Activated CD4-positive, CD25-positive, alpha-beta regulatory T cell treated with anti-CD3 and anti-CD28 coated beads, Interleukin-2, amount 50 U/mL, for 24 hours (primary cell): Measurements from ENCODE around the gene HAPSTR1.

Experiments used
- ATAC-seq, 2 donors: fragments of 150-1000 bp; cut with Tn5 transposase; one replicate each; pipeline ENCODE4 v1.10.0; 2021; ENCODE audit warnings: mild to moderate bottlenecking in 1 of 2, moderate library complexity in 1 of 2

HAPSTR1 gene

DNA sequence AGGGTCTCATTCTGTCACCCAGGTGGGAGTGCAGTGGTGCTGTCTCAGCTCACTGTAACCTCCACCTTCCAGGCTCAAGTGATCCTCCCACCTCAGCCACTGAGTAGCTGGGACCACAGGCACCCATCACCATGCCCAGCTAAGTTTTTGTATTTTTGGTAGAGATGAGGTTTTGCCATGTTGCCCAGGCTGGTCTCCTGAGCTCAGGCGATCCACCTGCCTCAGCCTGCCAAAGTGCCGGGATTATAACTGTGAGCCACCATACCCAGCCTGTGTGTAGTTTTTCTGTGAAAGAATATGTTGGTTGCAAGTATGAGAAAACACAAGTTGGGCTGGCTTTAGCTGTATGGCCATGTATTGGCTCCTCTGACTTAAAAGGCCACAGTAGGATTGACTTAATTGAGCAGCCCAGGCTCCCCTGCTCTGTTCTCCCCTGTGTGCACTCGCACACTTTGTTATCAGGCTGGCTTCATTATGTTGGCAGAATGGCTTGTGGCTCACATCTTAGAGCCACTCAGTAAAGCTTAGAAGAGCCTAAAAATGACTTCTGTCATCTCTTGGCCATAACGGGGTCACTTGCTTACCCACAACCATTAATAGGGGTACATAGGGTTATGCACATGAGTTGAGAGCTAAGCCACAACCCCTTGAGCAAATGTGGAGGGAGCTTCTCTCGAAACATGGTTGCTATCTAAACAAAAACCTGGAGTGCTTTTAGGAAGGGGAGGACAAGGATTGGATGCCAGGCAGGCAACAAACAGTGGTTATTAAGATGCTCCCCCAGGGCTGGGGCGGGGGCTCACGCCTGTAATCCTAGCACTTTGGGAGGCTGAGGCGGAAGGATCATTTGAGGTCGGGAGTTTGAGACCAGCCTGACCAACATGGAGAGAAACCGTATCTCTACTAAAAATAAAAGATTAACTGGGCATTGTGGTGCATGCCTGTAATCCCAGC, 6.1 kb downstream of the HAPSTR1 start:
- ATAC-seq = no peak

DNA sequence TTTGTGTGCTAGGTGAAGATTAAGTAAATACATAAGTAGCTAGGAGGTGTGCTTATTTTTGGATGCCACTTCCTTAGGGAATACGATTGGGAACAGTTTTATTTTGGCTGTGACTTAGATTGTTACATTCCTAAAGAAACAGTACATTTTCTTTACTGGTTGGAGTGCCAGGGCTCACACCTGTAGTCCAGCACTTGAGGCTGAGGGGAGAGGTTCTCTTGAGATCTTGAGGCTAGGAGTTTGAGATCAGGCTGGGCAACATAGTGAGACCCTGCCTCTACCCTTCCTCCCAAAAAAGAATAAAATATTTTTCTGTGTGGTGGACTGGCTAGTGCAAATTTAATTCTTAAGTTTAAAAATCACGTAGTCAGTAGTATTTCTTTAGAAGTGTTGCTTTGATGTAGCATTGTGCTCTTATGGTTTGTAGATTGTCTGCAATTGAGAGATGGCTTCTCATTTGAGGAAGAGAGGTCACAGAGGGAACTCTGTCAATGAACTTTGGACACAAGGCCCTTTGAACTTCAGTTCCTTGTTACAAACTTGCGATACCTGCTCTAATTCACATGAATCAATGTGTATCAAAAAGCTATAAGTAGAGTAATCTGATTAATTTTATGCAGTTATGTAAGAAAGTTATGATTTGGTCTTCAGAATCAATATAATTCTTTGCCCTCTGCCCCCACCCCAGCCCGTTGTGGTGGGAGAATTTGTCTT, 7.1 kb downstream of the HAPSTR1 start:
- ATAC-seq = no peak

DNA sequence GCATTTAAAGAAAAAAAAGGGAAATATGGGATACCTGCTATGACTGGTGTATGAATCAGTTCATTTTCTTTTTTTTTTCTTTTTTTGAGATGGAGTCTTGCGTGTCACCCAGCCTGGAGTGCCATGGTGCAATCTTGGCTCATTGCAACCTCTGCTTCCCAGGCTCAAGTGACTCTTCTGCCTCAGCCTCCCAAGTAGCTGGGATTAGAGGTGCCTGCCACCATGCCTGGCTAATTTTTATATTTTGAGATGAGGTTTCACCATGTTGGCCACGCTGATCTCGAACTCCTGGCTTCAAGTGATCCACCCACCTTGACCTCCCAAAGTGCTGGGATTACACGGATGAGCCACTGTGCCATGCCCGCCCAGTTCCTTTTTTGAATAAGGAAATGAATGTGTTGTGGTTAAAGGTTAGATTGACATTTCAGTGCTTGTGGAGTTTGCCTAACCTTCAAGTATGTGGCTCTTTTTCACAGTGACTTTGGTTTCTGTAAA, 7.7 kb downstream of the HAPSTR1 start:
- ATAC-seq = peak; percentile 45 to 48

DNA sequence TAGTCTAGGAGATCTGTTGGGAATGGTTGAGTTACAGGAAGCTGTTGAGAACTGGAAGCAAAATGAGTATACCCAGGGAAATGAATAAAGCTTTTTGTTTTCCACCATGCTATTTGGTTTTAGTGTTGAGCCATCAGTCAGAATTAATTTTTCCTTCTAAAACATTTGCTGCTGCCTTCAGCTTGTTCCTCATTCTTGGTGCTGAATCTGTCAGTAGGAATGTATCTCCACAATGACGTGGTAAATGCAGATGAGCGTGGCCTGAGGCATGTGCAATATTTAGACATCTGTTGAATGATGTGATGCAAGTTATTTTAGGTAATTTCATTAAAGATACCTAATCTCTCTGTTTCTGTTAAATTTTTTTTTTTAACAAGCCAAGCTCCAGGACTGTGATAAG, 10.9 kb downstream of the HAPSTR1 start:
- no peak for ATAC-seq

DNA sequence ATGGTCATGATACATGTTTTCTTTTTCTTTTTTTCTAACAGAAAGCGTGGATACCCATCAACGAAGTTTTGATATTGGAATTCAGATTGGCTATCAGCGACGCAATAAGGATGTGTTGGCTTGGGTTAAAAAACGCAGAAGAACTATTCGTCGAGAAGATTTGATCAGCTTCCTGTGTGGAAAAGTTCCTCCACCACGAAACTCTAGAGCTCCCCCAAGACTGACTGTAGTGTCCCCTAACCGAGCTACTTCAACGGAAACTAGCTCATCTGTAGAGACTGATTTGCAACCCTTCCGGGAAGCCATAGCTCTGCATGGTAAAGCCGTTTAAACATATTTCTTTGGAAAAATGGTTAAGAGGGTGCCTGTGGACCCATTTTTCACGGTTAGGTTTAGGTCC, 11.5 kb downstream of the HAPSTR1 start:
- ATAC-seq = no peak

DNA sequence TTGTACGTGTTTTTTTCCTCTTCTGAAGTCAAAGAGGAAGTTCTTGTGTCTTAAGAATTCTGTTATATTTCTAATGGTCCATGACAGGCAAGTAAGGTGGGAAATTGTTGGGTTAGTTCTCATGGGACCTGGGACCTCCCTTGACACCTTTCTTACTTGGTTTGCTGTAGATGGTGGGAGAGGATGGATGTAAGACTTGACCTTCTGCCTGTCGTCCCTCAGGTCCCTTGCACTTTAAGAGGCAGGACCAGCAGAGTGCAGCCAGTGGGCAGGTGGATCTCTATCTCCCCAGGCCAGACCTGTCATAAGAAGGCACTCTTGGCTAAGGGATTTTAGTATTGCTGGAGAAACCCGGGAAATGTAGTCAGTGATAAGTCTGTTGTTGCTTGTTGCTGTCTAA, 12.1 kb downstream of the HAPSTR1 start:
- ATAC-seq = no peak

DNA sequence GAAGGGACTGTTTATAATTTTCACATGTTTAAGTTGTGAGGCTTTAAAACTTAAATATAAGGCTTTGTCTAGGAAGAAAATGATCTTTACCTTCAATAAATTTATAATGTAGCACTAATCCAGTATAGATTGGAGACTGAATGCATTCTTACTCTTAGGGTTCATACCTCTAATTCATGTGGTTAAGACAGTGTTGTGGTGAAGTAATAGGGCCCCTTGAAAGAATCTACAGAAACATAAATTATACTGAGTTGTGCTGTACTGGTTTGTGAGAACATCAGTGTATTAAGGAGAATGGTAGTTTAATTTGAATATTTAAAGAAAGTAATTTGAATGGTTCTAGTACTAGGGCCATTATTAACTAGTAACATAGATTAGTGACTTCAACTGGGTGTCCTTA, 13.7 kb downstream of the HAPSTR1 start:
- ATAC-seq = peak in 1 of 2 donors; percentile 34

DNA sequence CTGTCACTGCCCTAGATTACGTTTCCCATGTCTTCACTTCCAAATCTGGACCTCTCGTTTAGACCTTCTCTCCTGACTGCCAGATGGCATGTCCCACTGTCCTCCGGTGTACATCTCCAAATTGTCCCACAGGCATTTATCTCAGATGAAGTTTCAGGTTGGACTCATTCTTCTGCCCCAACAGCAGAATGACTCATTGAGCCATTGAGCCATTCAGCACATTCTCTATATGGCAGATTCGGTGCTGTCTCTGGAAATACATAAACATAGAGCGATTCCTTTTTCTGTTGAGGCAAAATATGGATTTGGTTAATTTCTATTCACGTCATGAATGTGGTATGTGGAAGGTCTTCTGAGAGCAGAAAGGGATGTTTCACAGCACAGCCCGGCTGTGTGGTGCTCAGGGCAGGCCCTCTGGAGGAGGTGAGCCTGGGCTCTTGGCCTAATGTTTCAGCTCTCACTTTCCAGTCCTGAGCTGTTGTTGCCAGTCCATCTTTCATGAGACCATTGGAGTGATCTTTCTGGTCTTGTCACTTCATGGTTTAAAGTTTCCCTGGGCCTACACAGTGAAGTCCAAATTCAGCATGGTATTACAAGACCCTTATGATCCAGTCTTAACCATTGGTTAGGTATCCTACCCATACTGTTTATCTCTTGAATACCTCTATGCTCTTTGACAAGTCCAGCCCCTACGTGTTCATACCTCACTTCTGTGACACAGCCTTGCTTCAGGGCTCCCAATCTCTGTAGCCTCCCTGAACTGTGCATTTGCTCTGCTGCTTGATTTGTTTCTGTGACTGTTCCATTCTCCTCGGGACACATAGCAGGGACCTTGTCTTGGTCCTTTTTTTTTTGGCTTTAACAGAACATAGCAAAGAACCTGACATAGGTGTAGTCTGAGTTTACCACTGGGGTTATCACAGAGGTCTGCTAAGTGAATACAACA, 15.9 kb downstream of the HAPSTR1 start:
- ATAC-seq = no peak

DNA sequence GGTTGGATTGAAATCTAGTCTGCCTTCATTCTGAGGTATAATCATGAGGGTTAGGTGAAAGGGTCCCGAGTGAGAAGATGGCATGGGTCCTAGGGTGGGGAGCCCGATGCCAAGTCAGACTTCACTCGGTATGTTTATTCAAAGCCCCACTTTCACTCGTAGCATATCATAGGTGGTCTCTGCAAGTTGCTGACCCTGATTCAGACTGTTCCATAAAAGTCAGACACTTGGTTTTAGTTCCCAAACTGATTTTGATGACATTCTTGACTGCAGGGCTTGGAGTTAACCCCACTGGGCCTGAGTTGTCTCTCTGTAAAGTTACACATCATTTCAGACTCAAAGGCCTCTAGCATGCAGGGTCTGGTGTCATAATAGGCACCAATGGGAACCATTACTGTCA, 17.8 kb downstream of the HAPSTR1 start:
- ATAC-seq = peak in 1 of 2 donors; percentile 16

DNA sequence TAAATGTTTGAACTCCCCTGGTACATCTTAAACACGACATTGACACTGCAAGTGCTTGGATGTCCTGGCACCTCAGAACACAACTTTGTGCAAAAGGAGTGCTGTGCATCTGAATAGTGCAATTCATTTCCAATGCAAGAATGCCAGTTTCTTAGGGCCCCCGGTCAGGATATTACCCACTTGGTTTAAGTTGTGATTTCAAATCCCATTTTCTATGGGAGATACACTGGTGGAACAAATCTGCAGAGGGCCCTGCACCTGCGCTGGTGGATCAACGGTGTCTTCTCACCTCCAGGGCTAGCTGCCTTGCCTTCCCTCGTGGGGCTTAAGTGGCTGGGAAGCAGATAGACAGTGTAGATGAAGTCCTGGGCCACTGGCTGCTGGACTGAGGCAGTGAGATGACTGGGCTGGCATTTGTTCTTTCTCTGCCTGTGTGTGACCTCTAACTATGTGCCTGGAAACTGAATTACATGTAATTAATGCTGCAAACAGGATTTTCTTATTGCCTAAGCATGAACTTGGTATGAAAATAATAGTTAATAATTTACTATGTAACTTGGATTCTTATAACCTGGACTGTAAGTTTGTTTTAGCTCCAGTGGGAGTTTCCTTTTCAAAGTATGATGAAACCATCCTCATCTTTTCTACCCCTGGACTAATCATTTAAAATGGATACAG, 20.9 kb downstream of the HAPSTR1 start:
- no peak for ATAC-seq

DNA sequence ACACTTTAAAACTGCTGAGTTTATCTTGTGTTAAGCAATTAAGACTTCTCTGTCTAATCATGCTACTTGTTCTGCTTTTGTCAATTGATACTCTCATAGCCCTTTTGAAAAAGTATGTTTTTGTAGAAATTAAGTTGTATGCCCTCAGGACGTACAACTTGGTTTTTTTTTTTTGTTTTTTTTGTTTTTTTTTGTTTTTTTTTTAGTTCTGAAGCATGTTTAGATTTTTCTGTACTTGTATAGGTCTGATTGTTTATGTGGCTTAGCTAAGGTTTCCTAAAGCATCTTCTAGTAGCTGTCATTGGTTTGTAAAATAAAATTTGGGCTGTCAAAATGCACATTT, 21.4 kb downstream of the HAPSTR1 start:
- ATAC-seq = no peak

DNA sequence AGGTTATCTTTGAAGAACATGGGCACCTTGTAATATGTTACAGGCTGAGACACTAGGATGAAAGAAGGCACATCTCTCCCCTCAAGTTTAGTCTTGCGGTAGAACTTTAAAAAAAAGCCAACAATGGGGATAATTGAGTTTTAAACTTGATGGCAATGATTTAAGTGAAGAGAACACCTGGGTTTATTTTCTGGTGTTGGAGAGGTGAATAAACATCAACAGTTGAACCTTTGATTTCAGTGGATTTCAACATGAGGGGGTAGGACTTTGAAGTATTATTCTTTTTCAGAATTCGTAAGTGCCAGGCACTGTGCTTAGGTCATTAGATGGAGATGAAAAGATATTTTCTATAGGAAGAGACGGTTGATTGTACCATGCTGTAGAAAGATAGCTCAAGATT, 22.3 kb downstream of the HAPSTR1 start:
- ATAC-seq = no peak

DNA sequence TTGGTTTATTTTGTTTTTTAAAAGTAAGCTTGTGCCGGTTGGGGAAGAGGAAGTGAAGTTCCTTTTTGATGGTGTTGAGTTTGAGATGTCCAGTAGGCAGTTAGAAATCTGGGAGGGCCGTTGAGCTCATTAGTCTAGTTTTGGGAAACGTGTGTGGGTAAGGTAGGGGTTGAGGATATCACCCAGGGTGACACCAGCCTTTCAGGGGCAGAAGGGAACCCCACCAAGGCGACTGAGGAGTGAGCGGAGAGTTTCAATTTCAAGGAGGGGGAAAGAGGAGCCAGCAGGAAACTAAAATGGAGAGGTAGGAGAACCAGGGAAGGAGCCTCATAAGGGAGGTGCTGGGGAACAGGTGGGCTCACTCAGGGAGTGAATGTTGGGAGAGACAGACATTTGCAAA, 22.7 kb downstream of the HAPSTR1 start:
- ATAC-seq = no peak

DNA sequence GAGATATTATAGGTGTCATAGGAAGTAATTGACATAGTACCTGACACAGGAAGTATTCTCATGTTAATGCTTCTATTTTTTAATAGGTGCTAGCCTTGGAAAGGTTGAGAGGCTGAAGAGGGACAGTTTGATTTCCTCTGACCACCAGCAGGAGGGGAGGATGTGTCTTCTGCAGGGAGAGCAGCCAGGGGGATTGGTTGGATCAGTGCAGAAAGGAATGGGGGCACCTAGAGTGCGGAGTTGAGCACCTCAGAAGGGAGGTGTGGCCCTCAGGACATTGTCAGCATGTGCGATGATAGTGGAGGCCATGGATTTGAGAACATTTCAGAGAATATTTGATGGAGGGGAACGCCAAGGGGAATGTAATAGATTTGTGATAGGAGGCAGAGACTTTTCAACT, 23.4 kb downstream of the HAPSTR1 start:
- ATAC-seq = no peak

DNA sequence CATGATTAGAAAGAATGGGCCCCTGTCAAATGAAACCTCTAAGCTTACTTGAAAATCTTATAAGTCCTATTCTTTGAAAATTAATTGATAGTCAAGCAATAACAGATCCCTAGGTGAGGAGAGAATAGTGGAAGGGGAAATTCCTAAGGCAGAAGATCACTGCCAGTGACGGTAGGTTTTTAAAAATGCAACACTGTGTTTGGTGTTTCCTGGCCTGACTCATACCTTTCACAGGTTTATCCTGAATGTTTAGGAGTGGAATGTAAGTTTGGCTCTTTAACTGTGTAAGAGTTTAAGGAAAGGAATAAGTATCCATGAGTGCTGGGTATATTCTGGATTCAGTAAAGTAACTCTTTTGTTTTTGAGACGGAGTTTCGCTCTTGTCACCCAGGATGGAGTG, 23.8 kb downstream of the HAPSTR1 start:
- no peak for ATAC-seq

DNA sequence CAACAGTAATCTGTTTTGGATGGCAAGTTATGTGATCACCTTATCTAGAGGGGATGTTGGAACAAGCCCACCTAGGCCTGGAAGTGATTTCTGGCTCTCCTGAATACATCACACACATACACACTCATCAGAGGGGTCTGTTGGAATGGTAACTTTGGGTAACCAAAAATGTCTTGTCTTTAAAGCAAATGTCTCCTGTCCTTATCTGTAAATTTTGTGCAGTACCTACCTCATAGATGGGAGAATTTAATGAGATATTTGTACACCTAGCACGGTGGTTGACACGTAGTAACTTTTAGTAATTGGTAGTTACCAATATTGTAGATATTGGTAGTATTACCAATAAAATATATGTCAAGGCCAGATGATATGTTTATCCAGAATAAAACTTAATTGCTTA, 24.7 kb downstream of the HAPSTR1 start:
- ATAC-seq = no peak

DNA sequence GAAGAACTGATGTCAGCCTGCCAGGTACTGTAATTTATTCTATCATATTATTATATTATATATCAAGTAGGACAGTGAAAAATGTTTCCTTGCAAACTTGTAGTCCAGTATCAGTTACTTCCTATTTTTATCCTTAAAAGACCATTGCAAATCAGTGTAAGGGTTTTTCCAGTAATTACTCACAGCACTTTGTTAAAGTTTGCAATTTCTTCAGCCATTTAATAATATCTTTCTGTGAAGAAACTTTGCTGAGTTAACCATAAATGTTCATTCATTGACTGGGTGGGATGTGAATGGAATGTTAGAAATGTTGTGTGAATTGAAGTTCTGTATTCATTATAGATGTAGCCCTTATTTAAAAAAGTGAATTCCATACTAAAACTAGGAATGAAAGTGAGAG, 26.7 kb downstream of the HAPSTR1 start:
- no peak for ATAC-seq

DNA sequence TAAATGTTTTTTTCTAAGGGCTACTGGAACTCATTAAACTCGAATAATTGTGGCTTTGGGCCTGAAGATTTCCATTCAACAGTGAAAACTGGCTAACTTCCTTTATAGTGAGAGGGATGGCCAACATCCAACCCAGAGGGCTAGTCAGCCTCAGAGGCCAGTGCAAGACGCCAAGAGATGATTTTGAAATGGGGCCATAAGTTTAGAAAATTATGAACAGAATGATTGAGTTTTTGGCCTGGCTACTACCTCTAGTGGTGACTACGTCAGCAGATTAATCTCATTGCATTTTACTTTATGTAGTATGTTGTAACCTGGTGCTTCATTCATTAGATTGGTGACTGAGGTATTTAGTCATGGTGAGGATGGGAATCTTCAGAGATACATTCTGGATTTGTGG, 28.4 kb downstream of the HAPSTR1 start:
- no peak for ATAC-seq

DNA sequence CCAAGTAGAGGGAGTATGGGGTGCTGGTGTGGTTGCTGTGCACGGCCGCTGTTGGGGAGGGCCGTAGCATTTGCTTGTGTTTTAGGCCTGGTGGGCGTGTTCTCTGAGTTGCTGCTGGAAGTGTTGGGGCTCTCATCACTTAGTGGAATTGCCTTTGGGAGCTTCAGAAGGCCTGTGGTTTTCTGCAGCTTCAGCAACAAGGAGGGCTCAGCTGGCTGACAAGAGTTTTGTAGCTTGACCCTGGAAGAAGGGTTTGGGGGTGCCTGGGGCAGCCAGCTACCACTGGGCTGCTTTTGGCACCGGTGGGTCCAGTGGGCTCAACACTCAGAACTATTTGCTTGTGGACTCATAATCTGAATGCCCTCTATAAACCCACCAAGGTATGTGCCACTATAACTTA, 30.9 kb downstream of the HAPSTR1 start:
- ATAC-seq = no peak

DNA sequence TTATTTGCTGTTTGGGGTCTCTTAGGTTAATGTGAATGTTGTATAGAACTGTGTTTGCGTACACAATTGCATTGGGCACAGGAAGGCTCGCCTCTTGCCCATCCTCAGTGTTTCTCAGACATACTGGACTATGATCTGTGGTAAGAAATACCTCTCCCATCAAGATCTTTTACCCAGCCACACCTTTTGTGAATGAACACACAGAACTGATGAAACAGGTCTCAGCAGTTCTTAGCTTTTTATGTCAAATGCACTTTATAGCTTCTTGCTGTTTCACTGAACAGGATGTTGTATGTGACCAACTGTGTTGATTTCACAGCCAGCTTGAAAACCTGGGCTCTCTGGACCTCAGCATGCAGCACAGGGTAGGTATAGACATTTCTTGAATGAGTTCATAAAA, 31.5 kb downstream of the HAPSTR1 start:
- no peak for ATAC-seq

DNA sequence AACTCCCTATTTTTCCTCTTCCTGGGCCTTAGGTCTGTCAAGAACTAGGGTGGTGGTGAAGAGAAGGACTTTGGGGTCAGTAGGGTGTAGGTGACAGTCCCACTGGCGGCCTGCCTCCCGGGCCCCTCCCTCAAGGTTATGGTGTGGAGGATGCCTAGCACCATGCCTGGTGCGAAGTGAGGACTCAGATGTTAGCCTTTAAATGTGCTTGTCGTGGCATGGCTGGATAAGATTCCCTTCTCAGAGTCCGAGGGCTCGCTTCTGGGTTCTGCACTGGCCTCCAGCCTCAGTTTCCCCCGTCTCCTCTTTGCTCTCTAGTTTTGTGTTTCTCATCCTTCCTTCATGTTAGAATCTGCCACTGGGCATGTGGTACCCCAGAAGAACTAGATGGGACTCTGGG, 32.0 kb downstream of the HAPSTR1 start:
- ATAC-seq = no peak

DNA sequence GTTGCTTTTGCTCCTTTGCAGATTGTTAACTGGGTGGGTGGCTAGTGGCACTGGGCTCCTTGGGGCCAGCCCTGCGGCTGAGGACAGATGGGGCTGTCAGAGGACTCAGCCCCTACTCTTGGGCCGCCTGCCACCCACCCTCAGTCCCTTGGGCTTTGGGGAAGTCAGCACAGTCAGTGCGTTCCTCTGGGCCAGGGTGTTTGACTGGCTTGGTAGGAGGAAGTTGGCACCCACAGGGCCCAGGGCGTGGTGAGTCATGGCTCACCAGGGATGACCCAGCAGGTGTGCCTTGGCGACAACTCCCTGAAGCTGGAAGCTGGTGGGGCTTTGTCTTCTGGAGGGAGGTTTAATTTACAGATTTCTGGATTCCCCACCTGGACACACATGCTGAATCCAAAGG, 32.4 kb downstream of the HAPSTR1 start:
- peak in 1 of 2 donors; percentile 46 for ATAC-seq
